HEK293T (cell line): ENCODE data around the gene HILPDA.
"Not testable (repeated sequence)": the region's sequence is repeated elsewhere in the genome, so short reads cannot be mapped to it uniquely, and the experiment has no call there.

Experiments
- CTCF ChIA-PET: fragments of 350-600 bp; formaldehyde crosslinking; extraction: SDS; loops from one replicate; lab custom pipeline; 2021; ENCODE audit warnings: antibody characterized with exemption, inconsistent platforms; lab: Yijun Ruan, JAX
- POLR2A ChIA-PET: fragments of 350-600 bp; formaldehyde crosslinking; extraction: SDS; loops from one replicate; lab custom pipeline; 2020; ENCODE audit warnings: antibody characterized with exemption, inconsistent platforms; lab: Yijun Ruan, JAX
- DNase-seq: peaks from one replicate; pipeline ENCODE4 v3.0.0; 2012; ENCODE audit warnings: mixed read lengths; ENCODE audit errors: extremely low spot score
- ARNT ChIP-seq: fragments of 450-650 bp; IDR thresholded peaks from 2 replicates; pipeline ENCODE4 v1.6.1; 2017; ENCODE audit warnings: mild to moderate bottlenecking
- BHLHE40 ChIP-seq: fragments of 450-650 bp; IDR thresholded peaks from 2 replicates; pipeline ENCODE4 v1.6.1; 2016; ENCODE audit warnings: mild to moderate bottlenecking, moderate library complexity, borderline replicate concordance
- CTBP1 ChIP-seq: fragments of 450-650 bp; IDR thresholded peaks from 2 replicates; pipeline ENCODE4 v1.6.1; 2016; ENCODE audit warnings: borderline replicate concordance
- FOXA1 ChIP-seq: fragments of 450-650 bp; IDR thresholded peaks from 2 replicates; pipeline ENCODE4 v1.6.1; 2016; ENCODE audit warnings: mild to moderate bottlenecking
- FOXK2 ChIP-seq: fragments of 450-650 bp; IDR thresholded peaks from 2 replicates; pipeline ENCODE4 v1.6.1; 2016; ENCODE audit warnings: mild to moderate bottlenecking
- FOXM1 ChIP-seq: fragments of 450-650 bp; IDR thresholded peaks from 2 replicates; pipeline ENCODE4 v1.6.1; 2017; ENCODE audit warnings: mild to moderate bottlenecking, borderline replicate concordance
- HDGF ChIP-seq: fragments of 450-650 bp; IDR thresholded peaks from 2 replicates; pipeline ENCODE4 v1.6.1; 2017; ENCODE audit warnings: antibody characterized with exemption, borderline replicate concordance
- L3MBTL2 ChIP-seq: fragments of 450-650 bp; conservative IDR thresholded peaks from 2 replicates; pipeline ENCODE4 v1.6.1; 2016; ENCODE audit warnings: mild to moderate bottlenecking
- NFRKB ChIP-seq: fragments of 450-650 bp; IDR thresholded peaks from 2 replicates; pipeline ENCODE4 v1.6.1; 2016; ENCODE audit warnings: mild to moderate bottlenecking, moderate library complexity
- PKNOX1 ChIP-seq: fragments of 450-650 bp; IDR thresholded peaks from 2 replicates; pipeline ENCODE4 v1.6.1; 2016
- SP1 ChIP-seq: fragments of 450-650 bp; IDR thresholded peaks from 2 replicates; pipeline ENCODE4 v1.6.1; 2017
- SUZ12 ChIP-seq: fragments of 450-650 bp; IDR thresholded peaks from 2 replicates; pipeline ENCODE4 v1.6.1; 2016; ENCODE audit warnings: mild to moderate bottlenecking
- TARDBP ChIP-seq: fragments of 450-650 bp; IDR thresholded peaks from 2 replicates; pipeline ENCODE4 v1.6.1; 2016
- ZNF384 ChIP-seq: fragments of 450-650 bp; IDR thresholded peaks from 2 replicates; pipeline ENCODE4 v1.6.1; 2016

Gene HILPDA

DNA sequence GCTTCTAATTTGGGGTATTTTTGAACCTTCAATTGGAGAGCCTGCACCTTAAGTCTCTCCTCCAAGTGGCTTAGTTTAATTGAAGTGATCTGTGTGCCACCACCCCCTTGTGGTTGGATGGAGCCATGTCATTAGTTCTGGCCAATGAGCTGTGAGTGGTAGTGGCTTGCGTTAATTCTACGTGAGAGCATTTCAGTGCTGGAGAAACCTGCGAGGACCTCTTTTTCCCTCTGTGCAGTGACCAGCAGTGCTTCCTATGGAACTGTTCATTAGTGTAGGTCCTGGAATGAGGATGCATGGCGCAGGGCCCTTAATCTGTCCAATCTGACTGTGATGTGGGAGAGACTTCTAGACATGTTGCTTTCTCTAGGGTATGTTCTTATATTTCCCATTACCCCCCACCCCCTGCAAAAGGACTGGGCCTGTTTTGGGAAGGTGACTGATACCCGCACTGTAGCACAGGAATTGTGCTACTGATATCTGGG, 3.8 kb downstream of the HILPDA start:
- POLR2A ChIA-PET: interaction anchor here (0.7 to 1.1 kb wide), 3 partner anchors 32 to 115 kb away, joined by 3 to 13 read pairs (median 4); partner anchors contain the start of gene RBM28
- CTCF ChIA-PET: interaction anchor here (0.7 to 3.1 kb wide), 11 partner anchors 10 to 112 kb away, joined by 3 to 117 read pairs (median 4); no protein-coding TSS in a partner anchor
- DNase-seq: peak; percentile 60
- TF ChIP-seq SP1: no peak
- no peak for TF ChIP-seq CTBP1
- no peak for TF ChIP-seq ZNF384
- TF ChIP-seq L3MBTL2: no peak

GRCh38 chr7:128462460-128462859, 6.8 kb downstream of the HILPDA start:
- TF ChIP-seq ARNT (no peak), FOXM1 (no peak)
- ChIA-PET POLR2A (no interaction called here), CTCF (interaction anchor here (0.7 to 1.0 kb wide), 2 partner anchors 36 to 1181 kb away, joined by 3 to 7 read pairs; no protein-coding TSS in a partner anchor)
- no peak for DNase-seq

DNA sequence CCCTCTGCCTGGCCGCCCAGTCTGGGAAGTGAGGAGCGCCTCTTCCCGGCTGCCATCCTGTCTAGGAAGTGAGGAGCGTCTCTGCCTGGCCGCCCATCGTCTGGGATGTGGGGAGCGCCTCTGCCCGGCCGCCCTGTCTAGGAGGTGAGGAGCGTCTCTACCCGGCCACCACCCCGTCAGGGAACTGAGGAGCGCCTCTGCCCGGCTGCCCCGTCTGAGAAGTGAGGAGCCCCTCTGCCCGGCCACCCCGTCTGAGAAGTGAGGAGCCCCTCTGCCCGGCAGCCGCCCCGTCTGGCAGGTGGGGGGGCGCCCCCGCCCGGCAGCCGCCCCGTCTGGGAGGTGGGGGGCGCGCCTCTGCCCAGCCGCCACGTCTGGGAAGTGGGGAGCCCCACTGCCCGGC, 7.7 kb downstream of the HILPDA start:
- POLR2A ChIA-PET, DNase-seq, CTCF ChIA-PET: not testable (repeated sequence)

DNA sequence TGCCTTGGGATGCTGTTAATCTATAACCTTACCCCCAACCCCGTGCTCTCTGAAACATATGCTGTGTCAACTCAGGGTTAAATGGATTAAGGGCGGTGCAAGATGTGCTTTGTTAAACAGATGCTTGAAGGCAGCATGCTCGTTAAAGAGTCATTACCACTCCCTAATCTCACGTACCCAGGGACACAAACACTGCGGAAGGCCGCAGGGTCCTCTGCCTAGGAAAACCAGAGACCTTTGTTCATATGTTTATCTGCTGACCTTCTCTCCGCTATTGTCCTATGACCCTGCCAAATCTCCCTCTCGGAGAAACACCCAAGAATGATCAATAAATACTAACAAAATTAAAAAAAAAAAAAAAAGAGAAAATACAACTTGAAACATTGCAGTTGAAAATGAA, 8.3 kb downstream of the HILPDA start:
- POLR2A ChIA-PET, DNase-seq, CTCF ChIA-PET: not testable (repeated sequence)

DNA sequence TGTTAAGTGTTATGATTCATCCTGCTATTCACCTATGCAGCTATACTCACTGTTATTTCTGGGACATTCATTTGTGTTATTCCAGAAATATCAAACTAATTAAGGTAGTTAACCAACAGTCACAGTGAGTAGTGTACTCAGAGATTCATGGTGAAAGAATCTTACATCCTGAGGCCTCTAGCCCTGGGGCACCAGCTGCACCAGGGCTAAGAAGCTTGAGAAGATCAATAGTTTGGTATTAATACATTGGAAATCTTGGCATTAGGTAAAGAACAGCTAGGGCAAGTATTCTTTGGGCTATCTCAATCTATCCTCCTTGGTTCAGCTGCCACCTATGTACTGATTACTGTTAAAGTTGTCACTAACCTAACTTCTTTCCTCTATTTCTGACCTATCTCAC, 11.2 kb downstream of the HILPDA start:
- DNase-seq, CTCF ChIA-PET, POLR2A ChIA-PET: not testable (repeated sequence)

DNA sequence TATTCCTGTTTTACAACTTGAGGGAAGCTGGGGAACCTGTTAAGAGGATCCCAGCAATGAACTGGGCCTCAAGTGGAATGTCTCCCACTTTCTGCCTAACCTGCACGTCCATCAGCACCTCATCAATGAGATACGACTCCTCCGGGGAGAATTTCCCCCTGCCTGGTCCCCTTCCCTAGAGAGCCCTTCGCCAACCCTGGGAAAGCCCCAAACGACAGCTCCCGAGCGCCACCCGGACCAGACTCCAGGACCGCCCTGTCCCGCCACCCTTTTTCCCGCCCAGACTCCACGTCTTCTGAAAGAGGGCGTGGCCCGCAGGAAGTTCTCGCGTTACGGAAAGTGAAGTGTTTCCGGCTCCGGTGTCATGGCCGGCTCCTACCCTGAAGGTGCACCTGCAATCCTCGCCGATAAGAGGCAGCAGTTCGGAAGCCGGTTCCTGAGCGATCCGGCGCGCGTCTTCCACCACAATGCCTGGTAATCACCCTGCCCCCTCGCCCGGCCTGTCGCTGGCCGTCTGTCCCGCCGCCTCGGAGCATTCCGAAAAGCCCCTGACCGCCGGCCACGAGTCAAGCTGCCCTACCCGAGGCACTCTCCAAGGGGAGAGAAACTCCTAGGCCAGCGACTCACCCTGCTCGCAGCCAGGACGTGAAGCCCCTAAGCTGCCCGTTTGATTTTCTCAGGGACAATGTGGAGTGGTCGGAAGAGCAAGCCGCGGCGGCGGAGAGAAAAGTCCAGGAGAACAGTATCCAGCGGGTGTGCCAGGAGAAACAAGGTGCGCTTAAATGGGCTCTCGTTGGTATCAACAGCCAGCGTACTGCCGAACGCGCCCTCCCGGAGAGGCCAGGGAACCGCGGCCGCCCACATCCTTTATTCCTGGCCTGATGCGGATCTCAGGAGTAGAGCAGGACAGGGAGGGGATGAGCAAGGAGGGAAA, 21.0 kb downstream of the HILPDA start, which contains the start of gene METTL2B:
Gene METTL2B (plus strand): TSS at position 347 of the 934 bp plus-strand sequence. CDS start 18 bp downstream, at position 365.
- ChIA-PET CTCF (interaction anchor here (0.5 to 1.0 kb wide), 3 partner anchors 16 to 49 kb away, joined by 3 to 4 read pairs (median 3); no protein-coding TSS in a partner anchor), POLR2A (interaction anchor here (0.7 to 1.4 kb wide), 5 partner anchors 23 to 262 kb away, joined by 3 to 4 read pairs (median 3); partner anchors contain the start of gene CALU)
- peak; percentile 77 for DNase-seq
- TF ChIP-seq L3MBTL2: peak; percentile 95

GRCh38 chr7:128477336-128477690, 21.6 kb downstream of the HILPDA start:
- CTCF ChIA-PET, DNase-seq: not testable (repeated sequence)
- POLR2A ChIA-PET: interaction anchor here (1.3 kb wide), 1 partner anchor 190 kb away, joined by 4 read pairs; no protein-coding TSS in a partner anchor

GRCh38 chr7:128479082-128479481, 23.4 kb downstream of the HILPDA start:
- DNase-seq, CTCF ChIA-PET, POLR2A ChIA-PET: not testable (repeated sequence)

DNA sequence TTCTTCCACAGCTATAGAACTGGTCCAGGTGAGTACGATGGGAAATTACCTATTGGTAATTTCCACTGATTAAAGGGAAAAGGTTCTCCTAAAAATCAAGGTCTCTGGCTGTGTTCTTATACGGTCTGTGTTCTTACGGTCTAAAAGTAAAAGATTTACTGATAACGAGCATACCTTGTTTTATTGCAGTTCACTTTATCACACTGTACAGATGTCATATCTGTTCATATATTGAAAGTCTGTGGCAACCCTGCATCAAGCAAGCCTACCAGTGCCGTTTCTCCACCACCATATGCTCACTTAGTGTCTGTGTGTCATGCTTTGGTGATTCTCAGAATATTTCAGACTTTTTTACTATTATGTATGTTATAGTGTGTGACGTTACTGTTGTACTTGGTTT, 32.5 kb downstream of the HILPDA start:
- CTCF ChIA-PET, POLR2A ChIA-PET, DNase-seq: not testable (repeated sequence)

DNA sequence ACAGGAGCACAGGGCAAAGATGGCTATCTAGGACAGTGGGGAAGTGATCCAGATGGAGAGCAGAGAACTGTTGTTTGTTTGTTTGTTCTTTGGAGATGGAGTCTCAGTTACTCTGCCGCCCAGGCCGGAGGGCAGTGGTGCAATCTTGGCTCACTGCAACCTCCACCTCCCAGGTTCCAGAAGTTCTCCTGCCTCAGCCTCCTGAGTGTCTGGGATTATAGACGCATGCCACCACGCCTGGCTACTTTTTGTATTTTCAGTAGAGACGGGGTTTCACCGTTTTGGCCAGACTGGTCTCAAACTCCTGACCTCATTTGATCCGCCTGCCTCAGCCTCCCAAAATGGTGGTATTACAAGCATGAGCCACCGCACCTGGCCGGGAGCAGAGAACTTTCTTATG, 41.7 kb downstream of the HILPDA start:
- ChIA-PET POLR2A (no interaction called here), CTCF (interaction anchor here (0.6 kb wide), 1 partner anchor 55 kb away, joined by 3 read pairs; no protein-coding TSS in a partner anchor)
- TF ChIP-seq SP1 (no peak), ARNT (no peak), CTBP1 (no peak), HDGF (no peak), TARDBP (no peak), FOXA1 (no peak), PKNOX1 (no peak), NFRKB (no peak), SUZ12 (no peak), ZNF384 (no peak), FOXK2 (no peak), BHLHE40 (no peak), L3MBTL2 (no peak)
- no peak for DNase-seq

GRCh38 chr7:128505416-128505815, 49.7 kb downstream of the HILPDA start:
- CTCF ChIA-PET, DNase-seq, POLR2A ChIA-PET: not testable (repeated sequence)

DNA sequence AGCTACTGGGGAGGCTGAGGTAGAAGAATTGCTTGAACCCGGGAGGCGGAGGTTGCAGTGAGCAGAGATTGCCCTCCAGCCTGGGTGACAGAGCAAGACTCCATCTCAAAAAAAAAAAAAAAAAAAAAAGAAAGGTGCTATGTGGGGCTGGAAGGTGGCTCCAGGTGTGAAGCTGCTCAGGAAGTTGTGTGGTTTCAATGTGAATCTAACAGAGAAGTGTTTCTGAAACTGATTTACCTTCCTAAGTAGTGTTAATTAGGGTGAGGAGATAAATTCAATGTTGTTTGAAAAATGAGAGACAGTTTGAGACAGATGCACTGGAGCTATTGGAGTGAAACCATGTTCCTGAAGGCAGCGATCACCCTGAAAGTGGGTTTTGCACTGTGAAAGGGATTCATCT, 51.1 kb downstream of the HILPDA start:
- POLR2A ChIA-PET, DNase-seq, CTCF ChIA-PET: not testable (repeated sequence)

DNA sequence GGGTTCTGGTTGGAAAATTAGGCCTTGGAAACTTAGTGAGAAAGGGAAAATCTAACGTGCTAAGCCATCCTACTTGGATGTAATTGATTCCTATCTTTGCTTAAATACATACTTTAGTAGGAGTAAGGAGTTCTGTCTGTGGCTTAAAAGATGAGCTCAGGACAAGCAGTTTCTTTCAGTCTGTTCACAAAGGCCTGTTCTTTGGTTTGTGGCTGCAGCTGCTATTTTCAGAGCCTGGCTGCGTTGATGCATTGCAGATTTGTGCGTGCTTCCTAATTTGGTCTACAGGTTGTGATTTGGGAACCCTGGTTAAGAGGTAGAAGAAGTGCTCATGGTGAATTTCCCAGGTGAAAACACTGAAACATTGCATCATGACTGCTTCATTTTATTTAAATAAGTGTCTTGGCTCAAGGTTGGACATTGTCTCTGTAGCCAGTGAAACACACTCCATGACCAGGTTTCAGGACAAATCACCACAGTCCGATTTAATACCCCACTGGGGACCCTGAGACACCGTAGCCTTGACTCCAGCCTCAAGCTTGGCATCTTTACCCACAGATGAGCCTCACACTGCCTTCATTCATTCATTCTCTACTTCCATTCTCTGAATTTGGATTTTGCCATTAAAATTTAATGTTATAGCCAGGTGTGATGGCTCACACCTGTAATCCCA, 51.8 kb downstream of the HILPDA start:
- CTCF ChIA-PET, DNase-seq, POLR2A ChIA-PET: not testable (repeated sequence)
